Measurements from ENCODE around the gene CXCL11.
"Not testable (repeated sequence)": the region's sequence is repeated elsewhere in the genome, so short reads cannot be mapped to it uniquely, and the experiment has no call there.

CXCL11 gene

DNA sequence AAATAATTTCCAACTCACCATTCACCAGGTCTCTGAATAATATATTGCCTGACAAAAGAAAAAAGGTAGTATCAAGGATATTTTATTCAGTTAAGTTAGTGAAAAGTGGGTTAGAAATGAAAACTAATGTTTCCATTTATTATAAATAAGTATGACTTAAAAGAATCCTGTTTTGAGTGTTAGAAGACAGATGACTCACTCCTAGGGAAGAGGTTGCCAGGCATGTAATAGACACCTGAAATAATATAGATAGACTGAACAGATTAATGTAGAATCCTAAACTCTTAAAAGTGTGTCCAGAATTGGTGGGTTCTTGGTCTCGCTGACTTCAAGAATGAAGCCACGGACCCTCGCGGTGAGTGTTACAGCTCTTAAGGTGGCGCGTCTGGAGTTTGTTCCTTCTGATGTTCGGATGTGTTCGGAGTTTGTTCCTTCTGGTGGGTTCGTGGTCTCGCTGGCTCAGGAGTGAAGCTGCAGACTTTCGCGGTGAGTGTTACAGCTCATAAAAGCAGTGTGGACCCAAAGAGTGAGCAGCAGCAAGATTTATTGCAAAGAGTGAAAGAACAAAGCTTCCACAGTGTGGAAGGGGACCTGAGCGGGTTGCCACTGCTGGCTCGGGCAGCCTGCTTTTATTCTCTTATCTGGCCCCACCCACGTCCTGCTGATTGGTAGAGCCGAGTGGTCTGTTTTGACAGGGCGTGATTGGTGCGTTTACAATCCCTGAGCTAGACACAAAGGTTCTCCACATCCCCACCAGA is 6.5 kb upstream of the CXCL11 start:
- not testable (repeated sequence) for DNase-seq

DNA sequence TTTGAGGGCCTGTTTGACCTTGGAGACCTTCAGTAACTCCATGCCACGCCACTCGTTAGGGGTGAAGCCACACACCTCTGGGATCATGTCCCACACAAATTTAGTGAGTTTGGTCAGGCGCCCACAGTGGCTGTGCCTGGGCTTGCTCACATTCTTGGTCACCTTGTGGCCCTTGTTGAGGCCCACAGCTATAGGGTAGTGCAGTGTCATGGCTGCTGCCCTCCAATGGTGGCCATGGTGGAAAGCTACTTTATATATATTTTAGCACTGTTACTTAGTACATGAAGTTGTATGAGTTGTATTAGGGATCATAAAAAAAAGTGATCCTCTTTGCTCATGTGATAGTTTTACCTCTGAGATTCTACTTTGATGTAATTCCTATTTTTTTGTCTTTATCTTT is 985 bp upstream of the CXCL11 start:
- DNase-seq: no peak

DNA sequence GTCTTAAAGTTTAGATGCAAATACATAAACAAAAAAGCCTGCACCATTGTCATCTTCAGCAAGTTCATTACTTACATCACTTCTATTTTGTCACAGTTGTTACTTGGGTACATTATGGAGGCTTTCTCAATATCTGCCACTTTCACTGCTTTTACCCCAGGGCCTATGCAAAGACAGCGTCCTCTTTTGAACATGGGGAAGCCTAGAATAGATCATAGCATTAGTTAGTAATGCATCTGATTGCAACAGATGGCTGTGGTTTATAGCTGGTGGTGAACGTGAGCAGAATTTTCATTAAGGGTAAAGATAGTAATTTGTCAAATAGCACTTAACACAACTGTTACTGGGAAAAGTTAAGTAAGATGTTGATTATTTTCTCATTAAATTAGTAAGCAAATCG is 729 bp downstream of the CXCL11 start:
- no peak for DNase-seq

DNA sequence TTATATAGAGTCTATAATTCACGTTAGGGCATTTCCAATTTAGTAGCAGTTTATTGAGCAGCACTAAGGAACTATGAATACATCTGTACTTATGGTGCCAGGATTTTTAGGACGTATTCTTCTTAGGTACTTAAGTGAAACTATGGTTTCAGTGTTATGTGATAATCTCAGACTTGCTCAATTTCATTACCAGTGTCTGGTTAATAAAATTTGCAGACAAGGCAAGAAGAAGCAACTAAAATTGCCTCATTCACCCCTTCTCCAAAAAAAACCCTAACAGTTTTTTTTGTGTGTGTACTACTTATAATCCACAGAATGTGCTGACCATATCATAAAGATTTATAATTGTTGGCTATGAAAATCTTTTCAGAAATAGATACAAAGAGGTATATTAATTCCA is 6.6 kb downstream of the CXCL11 start:
- no peak for DNase-seq

DNA sequence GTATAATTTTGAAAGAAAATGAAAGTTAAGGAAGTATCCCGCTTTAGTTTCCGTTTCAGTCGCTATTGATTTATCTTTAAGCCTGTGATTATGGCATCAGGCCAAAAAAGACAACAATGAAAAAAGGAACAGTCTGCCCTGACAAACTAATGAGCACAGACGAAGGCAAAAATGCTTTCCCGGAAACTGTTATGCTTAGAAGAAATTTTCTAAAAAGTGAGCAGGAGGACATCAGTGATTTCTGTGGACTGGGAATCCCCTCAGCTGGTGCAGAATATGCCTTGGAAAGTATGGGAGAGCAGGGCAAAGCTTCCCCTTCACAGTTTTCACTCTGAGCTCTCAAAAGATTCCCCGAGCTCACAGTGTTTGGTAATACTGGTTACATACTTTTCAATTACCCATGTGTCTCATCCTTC is 7.5 kb downstream of the CXCL11 start:
- peak in 1 of 2 experiments; percentile 12 for DNase-seq

DNA sequence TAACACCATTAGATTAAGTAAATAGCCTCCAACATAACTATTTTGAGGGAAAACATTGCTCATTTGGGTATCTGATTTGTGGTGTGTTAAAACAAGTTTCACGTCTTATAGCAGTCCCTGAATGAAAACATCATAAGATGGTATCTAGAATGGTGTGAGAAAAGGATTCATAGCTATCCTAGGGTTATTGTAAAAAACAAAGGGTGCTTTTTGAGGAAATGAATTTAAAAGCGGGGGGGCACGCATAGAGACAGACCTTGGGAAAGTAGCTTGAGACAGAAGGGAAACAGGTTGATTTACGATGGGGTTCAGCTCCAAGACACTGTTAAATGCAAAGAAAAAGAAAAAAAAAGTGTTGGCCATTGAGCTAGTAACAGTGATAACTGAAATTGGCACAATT is 11.8 kb downstream of the CXCL11 start:
- DNase-seq: no peak

DNA sequence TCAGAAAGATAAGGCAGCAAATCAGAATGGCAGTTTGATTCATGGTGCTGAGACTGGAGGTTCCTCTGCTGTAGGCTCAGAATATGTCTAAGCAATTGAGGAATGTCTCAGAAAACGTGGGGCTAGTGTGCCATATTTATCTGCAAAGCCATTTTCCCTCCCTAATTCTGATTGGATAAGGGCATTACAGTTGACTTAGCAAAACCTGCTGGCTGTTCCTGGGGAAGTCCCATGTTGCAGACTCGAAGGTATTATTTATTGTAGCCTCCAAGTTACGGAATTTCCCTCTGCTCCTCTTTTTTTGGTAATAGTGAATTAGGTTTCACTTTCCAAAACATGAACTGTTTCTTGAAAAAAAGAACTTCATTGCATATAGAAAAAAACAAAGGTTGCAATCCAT is 12.5 kb downstream of the CXCL11 start, which contains the start of gene CXCL10:
Gene CXCL10, minus strand, starts transcription at position 109 of the 400 bp plus-strand sequence. Its CDS starts 66 bp downstream, at position 43.
- DNase-seq: peak in 1 of 2 experiments; percentile 13

DNA sequence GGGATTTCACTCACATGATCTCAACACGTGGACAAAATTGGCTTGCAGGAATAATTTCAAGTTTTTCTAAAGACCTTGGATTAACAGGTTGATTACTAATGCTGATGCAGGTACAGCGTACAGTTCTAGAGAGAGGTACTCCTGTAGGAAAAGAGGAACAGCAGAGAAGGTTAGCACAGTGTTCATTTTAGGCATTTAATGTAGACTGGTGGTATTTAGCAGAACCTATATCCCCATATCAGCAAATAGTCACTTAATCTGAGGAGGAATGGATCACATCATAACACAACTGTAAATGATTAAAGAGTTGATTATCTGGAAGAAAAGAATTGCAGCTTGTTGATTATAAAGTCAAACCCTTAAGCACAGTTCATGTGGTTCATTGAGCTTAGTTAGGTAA is 13.2 kb downstream of the CXCL11 start:
- no peak for DNase-seq

DNA sequence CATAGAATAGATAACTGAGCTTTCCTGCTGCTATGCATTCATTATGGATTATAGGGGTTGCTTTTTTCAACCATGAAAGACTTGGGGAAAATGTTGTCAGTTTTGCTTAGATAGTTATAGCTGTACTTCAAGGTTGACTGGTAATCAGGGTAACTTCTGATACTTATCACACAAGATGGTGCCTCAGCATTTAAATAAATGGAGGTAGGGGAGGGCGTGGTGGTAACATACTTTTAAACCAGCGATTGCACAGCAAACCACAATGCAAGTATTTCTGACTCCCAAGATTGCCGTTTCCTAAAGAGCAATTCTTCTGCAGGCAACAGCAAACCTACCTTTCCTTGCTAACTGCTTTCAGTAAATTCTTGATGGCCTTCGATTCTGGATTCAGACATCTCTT is 13.8 kb downstream of the CXCL11 start:
- no peak for DNase-seq

DNA sequence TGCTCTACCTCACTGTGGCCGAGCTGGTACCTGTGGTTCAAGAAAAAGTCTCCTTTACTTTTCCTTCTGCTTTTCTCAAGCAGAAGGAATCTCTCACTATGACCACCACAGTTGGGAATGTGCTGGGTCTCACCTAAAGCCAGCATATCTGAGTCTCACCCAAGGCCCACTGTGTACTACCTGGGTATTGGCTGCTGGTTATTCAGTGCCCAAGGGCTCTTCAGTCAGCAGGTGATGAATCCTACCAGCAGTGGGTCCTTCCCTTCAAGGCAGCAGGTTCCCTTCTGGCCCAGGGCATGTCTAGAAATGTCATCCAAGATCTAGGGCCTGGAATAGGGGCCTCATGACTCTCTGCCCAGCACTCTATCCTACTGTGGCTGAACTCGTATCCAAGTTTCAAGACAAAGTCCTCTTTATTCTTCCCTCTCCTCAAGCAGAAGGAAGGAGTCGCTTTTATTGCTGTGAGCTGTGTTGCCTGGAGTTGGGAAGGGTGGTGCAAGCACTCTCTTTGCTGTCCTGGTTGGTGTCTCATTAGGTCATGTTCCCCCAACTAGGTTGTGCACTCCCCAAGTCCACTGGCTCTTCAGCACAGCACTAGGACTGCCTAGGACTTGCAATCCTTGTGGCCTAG is 18.7 kb downstream of the CXCL11 start:
- DNase-seq: no peak

DNA sequence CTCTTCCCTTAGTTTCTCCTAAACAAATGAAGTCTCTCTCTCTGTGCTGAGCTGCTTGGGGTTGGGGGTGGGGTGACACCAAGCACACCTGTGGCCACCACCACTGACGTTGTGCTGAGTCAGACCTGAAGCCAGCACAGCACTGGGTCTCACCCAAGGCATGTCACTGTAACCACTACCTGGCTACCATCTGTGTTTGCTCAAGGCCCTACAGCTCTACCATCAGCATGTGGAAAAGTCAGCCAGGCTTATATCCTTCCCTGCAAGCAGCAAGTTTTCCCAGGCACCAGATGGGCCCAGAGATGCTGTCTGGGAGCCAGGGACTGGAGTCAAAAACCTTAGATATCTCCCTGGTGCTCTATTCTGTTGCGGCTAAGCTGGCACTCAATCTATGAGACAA is 19.5 kb downstream of the CXCL11 start:
- DNase-seq: no peak

DNA sequence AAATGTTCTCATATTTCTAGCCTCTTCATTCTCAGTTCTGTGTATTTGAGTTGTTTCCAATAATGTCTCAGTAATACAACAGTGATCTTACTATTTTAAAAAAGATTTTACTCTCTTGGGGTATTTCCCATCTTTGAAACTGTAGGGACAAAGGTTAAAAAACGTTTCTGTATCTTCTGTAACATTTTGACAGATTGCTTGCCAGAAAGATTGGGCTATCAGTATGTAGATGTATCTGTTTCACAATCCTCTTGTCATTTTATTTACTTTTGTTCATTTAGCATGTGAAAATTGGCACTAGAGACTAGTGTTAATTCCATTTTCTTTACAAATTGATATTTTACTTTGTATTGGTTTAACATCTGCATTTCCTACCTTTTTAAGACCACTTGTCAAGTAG is 22.3 kb downstream of the CXCL11 start:
- DNase-seq: no peak

DNA sequence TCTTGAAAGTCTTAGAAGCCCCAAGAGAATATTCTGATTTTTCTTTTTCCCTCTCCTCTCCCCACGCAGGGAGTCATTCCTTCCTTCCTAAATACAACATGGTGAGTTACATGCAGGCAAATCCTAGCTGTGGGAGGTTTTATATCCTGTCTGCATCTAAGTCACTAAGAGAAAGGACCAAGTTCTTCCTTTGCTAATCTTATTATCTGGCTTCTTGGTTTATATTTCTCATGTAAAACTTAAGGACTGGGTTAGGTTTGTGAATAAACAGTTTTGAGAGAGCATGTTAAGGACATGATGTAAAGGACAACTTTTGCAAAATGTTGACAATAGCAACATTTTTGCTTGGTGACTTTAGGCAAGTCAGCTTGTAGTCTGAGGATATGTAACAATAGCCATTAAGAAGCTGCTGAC is 23.5 kb downstream of the CXCL11 start:
- no peak for DNase-seq

DNA sequence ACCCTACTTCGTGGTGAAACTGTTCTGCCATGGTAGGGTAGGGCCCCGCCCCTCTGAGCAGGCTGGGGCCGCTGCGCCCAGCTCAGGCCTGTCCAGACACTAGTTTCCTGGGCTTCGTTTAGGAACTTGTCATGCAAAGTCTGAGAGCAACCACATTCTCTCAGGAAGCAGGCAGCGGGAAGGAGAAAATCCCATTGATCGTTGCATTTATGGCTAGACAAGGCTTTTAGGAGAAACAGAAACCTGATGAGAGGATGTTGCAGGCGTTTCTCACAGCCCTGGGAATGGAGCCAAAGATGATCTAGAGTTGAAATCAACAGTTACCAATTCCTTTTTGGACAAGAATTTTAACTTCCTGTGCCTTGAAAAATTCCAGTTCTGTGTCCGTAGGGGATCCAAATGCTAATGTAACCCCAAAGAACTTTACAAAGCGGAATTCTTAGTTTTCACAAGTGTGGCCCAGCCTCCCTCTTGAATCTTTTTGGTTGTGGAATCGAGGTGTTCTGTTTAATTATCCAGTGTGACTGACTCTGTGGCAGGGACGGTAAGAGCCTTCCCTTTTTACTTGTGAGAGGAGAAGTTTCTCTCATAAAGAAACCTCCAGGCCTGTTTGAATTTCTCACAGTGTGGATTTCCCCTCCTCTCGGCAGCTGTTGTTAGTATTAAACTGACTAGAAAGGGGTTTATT is 24.0 kb downstream of the CXCL11 start:
- no peak for DNase-seq

DNA sequence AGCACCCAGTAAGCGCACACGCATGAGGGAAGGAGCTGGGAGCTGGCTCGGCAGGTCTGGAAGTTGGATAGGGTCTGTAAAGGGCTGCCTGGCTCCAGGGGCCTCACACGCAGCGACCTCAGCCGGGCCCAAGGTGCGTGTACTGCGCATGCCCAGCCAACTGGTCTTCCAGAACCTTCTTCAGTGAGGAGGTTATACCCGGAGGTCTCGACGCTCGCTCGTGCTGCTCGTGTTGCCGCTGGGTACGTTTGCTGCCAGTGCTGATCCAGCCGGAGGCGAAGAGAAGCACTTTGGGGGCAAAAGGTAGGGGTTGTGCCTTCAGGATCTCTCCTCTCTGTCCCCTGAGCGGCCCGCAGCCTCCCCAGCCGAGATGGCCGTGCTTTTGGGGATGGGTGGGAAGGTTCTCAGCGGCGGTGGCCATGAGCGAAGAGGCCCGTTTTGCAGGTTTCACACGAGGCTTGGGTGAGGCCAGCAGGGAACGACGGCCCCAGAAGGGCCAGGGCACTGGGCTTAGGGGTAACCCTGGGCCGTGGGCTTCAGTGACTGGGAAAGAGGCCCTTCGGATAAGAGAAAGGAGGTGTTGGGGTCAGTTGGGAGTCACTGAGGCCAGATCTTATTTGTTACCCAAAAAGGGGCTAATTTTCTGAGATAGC is 24.7 kb downstream of the CXCL11 start:
- DNase-seq: no peak

DNA sequence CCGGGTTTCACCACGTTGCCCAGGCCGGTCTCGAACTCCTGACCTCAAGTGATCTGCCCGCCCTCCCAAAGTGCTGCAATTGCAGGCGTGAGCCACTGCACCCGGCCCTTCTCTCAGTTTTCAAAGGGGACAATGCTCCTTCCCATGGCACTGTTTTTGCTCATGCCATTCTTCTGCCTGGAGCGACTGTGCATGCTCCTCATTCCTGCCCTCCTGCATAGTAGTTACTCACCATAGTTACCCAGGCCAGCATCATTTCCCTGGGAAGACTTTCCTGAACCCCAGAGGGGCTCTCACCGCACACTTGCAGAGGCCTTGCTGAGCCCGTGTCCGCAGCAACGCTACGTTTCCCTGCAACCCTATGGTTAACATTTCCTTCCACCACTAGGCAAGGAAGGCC is 25.3 kb downstream of the CXCL11 start:
- no peak for DNase-seq

DNA sequence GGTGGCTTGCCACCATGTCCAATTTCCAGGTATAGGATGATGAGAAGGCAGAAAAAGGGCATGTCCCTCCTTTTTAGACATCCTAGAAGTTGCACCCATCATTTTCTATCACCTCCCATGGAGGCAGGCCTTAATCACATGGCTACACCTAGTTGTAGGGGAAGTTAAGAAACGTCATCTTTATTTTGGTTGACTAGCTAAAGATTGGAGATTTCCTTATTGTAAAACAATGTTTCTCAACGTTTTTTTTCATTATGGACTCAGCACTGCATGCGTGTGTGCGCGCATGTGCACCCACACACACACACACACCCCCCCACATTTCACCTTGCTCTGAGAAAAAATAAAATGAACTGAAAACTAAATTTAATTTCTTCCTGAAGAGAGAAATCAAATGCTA is 26.6 kb downstream of the CXCL11 start:
- no peak for DNase-seq

DNA sequence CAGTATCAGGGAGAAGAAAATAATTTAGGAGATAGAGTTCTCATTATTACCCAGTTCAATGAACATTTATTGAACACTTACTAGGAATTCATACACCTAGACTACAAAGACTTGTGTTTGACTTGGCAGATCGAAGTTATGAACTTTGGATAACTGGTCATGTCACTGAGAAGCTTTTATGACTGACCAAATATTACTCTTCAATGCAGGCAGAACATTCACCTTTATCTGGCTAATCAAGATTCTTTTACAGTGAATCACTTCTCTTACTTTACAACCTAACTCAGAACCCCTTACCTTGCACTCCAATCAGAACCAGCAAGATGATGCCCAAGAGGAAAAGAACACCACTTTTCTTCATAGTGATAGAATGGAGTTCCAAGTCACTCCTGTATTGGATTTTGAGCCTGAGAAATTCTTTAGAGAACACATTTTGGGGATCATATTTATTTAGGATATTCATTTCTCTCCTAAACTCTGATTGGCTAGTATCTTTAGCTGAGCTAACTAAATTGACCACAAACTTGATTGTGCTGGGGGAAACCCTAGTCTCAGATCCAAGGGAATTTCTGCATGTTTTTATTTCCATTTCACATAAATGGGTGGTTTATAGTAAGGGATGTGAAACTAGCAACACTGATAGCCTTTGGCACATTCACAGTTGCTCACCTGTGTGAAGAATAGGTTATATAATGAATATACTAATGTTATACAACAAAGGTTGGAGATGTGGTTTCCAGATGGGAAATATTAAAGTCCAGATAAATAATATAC is 28.6 kb downstream of the CXCL11 start, which contains the start of gene CXCL9:
Gene CXCL9, minus strand, starts transcription at position 421 of the 774 bp plus-strand sequence. Its CDS starts 60 bp downstream, at position 361.
- DNase-seq: no peak

DNA sequence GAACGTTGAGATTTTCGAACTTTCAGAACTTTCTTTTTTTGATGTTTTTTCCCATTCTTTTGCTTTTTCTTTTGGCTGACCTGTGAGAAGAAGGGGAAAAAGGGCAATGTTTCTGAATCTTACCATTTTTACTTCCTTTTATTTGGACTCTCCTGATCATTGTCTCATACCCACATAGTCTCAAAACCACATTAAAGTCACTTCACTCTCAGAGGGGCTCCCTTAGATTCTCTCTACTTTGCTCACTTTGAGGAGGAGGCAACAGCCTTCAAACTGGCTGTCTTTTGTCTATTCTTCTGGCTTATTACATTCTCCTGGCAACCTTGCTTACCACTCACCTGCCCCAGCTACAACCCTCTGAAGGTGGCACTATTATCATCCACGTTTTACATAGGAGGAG is 32.2 kb downstream of the CXCL11 start:
- DNase-seq: no peak

DNA sequence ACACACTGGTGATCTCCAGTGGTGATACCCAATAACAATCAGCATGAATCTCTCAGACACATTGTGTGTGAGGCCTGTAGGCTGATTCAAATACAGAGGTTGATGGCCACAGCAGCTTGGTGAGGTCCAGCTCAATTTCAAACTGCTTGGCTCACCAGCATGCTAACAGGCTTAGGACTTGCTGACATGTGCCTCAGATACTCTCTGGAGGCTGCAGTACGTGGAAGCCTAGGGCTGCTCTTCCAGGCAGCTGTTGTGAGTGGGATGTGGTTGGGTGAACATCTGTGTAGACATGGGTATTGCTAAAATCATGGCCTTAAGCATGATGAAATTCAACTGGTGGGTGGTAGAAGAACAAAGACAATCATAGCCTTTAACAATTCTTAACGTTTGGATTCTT is 32.8 kb downstream of the CXCL11 start:
- DNase-seq: no peak

DNA sequence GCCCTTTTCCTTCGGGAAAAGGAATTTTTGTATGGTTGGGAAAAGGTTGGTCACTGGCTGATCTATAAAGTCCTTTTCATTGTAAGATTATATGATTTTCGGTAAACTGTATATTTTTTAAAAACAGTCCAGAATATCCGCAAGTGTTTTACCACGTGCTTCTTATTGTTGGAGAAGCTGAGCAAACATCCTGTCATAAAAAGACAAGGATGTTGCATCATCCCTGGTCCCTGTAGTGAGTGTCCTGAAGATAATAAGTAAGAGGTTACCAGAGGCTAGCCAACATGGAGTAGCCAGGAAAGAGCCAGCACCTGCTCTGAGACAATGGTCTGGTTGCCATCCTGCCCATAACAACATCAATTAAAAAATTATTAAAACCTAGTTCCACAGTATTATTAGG is 33.7 kb downstream of the CXCL11 start:
- no peak for DNase-seq

DNA sequence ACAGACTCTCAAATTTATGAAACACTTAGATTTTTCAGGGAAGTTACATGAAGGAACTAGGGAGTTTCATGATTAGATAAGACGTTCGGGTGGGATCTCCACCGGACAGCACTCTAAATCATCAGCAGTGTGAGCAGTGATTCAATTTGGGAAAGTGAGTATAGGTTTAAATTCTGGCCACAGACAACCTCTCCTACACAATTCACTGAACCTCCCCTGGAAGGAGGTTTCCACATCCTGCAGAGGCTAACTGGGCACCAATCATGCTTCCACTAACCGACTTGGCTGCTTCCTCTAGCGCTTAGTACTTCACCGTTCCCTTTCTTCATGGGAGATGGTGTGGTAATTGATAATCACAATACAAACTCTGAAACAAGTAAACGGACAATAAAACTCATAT is 34.2 kb downstream of the CXCL11 start:
- DNase-seq: no peak

DNA sequence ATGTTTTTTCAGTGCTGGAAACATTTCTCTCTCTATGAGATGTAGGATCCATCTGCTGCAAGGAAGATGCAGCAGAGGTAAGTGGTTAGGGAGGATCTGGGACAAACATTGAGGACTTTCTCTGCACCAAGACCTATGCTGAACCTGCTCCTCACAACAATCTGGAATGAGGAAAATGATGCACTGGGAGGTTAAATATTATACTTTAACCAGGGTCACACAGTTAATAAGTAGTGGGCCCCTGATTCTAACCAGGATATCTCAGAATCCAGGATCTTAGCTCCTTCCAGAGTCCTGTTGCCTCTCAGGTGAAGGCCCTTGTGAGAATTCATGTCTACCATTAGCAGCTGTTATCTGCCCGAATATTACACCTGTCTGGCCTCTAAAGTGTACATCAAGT is 35.6 kb downstream of the CXCL11 start:
- DNase-seq: no peak
